SK-N-SH (cell line): ENCODE measurements around the gene RAB6C.
"Not testable (repeated sequence)": the region's sequence is repeated elsewhere in the genome, so short reads cannot be mapped to it uniquely, and the experiment has no call there.

ENCODE experiments used
- CHD2 ChIP-seq: fragments of 150-350 bp; IDR thresholded peaks from 2 replicates; pipeline ENCODE4 v1.6.1; 2018; ENCODE audit warnings: low read length; ENCODE audit not compliant: partially characterized antibody
- GABPA ChIP-seq: IDR thresholded peaks from 2 replicates; pipeline ENCODE4 v1.4.0; 2012; ENCODE audit warnings: low read depth, mild to moderate bottlenecking
- POLR2AphosphoS5 ChIP-seq: IDR thresholded peaks from 2 replicates; pipeline ENCODE4 v1.6.1; 2012; ENCODE audit warnings: low read depth, low read length
- RFX5 ChIP-seq: IDR thresholded peaks from 2 replicates; pipeline ENCODE4 v1.6.1; 2012; ENCODE audit warnings: mild to moderate bottlenecking, improper control_type of control experiment, low read length
- TF ChIP-seq, protein P1 (sequence below): IDR thresholded peaks from 2 replicates; pipeline ENCODE4 v1.4.0; 2012; ENCODE audit warnings: low read depth, borderline replicate concordance
- TF ChIP-seq, protein P2 (sequence below): IDR thresholded peaks from 2 replicates; pipeline ENCODE4 v1.4.0; 2012; ENCODE audit warnings: low read depth
- TF ChIP-seq, protein P3 (sequence below): fragments of 200-600 bp; sonication (generic); IDR thresholded peaks from 2 replicates; pipeline ENCODE4 v1.6.1; 2017; ENCODE audit warnings: antibody characterized with exemption, mild to moderate bottlenecking, moderate library complexity

DNA sequence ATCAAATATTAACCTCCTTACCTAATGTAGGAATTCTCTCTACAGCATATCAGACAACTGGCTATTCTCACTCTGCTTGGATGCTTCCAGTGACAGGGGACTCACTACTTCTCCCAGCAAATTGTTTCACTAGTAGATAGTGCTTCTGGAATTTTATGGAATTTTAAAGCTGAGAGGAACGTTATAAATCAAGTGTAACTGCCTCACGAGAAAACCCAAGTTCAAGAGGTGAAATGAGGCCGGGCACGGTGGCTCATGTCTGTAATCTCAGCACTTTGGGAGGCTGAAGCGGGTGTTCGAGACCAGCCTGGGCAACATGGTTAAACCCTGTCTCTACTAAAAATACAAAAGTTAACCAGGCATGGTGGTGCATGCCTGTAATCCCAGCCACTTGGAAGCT, 23.3 kb upstream of the RAB6C start:
- not testable (repeated sequence) for TF ChIP-seq GABPA, POLR2AphosphoS5, CHD2, RFX5
- TF ChIP-seq, protein P1, sequence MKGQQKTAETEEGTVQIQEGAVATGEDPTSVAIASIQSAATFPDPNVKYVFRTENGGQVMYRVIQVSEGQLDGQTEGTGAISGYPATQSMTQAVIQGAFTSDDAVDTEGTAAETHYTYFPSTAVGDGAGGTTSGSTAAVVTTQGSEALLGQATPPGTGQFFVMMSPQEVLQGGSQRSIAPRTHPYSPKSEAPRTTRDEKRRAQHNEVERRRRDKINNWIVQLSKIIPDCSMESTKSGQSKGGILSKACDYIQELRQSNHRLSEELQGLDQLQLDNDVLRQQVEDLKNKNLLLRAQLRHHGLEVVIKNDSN: not testable (repeated sequence)
- TF ChIP-seq, protein P2, sequence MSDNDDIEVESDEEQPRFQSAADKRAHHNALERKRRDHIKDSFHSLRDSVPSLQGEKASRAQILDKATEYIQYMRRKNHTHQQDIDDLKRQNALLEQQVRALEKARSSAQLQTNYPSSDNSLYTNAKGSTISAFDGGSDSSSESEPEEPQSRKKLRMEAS: not testable (repeated sequence)
- TF ChIP-seq, protein P3, sequence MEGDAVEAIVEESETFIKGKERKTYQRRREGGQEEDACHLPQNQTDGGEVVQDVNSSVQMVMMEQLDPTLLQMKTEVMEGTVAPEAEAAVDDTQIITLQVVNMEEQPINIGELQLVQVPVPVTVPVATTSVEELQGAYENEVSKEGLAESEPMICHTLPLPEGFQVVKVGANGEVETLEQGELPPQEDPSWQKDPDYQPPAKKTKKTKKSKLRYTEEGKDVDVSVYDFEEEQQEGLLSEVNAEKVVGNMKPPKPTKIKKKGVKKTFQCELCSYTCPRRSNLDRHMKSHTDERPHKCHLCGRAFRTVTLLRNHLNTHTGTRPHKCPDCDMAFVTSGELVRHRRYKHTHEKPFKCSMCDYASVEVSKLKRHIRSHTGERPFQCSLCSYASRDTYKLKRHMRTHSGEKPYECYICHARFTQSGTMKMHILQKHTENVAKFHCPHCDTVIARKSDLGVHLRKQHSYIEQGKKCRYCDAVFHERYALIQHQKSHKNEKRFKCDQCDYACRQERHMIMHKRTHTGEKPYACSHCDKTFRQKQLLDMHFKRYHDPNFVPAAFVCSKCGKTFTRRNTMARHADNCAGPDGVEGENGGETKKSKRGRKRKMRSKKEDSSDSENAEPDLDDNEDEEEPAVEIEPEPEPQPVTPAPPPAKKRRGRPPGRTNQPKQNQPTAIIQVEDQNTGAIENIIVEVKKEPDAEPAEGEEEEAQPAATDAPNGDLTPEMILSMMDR: not testable (repeated sequence)
